Hematopoietic multipotent progenitor cell (in vitro differentiated cells): ENCODE measurements around the gene KASH5. TPM values are rescaled to one million over a fixed set of nuclear protein-coding genes. Genes with fewer than 3 reads are reported as not detected.
"Not testable (repeated sequence)": the region's sequence is repeated elsewhere in the genome, so short reads cannot be mapped to it uniquely, and the experiment has no call there.

Experiments used
- DNase-seq, 3 donors: peaks; one replicate each; pipeline ENCODE4 v3.0.0-alpha.2; 2011 to 2015; ENCODE audit warnings: low read depth in 2 of 3, low spot score in 2 of 3
- total RNA-seq: library from RNA; depleted of rRNA; stranded (reverse); fragments of >200 nt; gene quantifications from one replicate; pipeline ENCODE4 v1.2.3, GENCODE V29; 2012

KASH5 gene
- total RNA-seq, 1 donor: 0.27 TPM

DNA sequence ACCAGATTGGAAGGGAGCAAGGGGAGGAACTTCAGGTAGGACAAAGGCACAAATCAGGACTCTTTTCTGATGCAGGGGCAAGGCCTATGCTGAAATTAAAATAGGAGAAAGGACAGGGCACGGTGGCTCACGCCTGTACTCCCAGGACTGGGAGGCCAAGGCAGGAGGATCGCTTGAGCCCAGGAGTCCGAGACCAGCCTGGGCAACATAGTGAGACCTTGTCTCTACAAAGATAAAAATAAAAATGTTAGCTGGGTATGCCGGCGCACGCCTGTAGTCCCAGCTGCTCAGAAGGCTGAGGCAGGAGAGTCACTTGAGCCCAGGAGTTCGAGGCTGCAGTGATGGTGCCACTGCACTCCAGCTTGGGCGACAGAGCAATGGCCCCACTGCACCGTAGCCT is 47.6 kb downstream of the KASH5 start:
- DNase-seq: no peak

DNA sequence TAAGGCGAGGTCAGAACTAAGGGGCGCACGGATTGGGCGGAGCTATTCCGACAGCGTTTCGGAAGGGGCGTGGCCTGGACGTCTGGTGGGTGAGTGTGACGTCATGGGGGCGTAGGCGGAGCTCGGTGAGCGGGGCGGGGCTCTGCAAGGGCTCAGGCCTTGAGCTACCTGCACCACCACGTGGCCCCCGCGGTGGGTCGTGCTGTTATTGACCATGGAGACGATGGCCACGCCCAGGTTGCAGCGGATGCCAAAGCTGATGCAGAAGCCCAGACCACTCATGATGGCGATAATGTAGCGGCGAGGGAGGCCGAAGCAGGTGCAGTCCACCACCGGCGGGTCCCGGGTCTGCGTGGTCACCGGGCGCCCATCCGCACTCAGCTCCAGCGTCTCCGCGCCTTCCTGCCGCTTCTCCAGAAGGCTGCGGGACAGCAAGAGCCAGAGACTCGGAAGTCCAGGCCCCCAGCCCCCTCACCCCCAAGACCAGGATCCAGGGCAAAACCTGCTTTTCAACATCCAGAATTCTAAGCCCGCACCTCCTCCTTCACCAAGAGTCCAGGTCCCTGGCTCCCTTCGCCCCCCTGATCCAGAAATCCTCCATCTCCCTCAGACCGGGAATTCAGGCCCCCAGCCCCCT is 48.5 kb downstream of the KASH5 start:
- peak in 2 of 3 donors; percentile 71 to 77 for DNase-seq

DNA sequence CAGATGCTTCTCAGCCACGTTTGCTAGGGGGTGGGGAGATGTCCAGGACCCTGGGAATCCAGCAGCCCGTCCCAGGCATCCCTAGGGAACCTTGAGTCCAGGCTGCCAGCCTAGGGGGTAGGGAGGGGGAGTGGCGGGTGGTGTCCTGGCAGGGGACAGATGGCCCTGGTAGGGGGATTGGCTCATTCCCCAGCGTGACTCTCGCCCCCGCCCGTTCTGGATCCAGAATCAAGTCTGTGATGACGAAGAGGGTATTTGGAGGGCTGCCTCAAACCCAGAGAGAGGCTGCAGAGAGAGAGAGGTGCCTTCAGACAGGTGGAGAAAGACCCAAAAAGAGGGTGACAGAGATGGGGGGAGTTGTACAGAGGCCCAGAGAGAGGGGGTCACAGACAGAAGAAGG is 49.2 kb downstream of the KASH5 start:
- DNase-seq: no peak

DNA sequence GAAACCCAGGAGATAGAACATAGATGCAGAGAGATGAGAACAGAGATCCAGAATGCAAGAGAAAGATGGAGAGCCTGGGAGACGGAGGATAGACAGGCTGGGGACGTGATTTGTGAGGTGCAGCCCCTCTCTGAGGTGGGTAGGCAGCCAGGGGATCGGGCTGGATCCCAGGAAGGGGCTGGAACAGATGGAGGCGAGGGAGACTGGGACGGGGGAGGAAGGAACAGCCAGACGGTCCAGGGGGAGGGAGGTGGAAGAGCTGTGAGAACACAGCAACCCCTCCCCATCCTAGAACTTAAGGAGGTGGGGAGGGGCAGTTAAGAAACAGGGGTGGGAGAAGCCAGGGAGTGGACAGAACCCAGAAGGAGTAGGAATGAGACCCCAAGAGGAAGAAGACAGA is 50.2 kb downstream of the KASH5 start:
- DNase-seq: no peak

DNA sequence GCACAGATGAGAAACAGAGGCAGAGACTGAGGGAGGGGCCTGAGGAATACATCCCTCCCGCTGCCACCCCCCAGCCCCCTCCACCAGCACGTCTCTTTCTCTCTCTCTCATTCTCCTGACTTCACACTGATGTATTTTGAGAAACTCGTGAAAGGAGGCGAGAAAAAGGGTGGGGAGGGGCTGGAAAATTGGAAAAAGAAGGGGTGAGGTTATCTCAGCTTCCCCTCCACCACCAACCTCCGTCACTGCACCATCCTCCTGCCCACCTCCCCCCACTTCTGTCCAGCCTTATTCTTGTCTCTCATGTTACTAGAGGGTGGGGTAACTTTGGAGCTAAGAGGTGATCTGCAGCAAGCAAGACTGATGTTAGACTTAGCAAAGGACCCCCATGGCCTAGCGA is 51.8 kb downstream of the KASH5 start:
- DNase-seq: no peak

DNA sequence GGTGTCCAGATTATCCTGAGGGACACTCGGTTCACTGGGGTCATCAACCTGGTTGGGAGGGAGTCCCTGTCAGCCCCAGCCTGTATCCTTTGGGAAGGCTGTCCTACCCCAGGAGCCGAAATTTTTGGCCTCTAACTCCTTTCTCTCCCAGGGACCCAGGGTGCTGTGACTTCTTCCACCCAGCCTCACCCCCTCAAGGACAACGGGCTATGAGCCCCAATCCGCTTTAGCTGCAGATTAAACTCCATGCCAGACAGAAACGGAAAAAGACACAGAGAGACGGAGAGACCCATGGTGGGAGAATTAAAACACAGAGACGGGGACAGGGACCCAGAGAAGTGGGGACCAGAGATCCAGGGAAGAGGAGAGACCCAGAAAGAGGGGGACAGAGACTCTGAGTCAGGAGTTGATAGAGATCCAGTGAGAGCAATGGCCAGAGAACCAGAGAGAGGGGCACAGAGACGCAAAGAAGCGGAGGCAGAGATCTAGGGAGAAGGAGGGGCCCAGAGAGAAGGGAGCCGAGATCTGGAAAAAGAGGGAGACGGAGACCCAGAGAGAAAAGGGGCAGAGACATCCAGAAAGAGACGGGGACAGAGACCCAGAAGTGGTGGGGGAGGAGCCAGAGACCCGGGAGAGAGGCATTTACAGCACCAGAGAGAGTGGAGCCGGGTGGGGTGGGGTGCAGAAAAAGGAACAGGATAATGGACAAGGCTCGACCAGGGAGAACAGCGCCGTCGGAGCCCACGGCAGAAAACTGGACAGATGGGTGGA is 52.6 kb downstream of the KASH5 start:
- DNase-seq: no peak

DNA sequence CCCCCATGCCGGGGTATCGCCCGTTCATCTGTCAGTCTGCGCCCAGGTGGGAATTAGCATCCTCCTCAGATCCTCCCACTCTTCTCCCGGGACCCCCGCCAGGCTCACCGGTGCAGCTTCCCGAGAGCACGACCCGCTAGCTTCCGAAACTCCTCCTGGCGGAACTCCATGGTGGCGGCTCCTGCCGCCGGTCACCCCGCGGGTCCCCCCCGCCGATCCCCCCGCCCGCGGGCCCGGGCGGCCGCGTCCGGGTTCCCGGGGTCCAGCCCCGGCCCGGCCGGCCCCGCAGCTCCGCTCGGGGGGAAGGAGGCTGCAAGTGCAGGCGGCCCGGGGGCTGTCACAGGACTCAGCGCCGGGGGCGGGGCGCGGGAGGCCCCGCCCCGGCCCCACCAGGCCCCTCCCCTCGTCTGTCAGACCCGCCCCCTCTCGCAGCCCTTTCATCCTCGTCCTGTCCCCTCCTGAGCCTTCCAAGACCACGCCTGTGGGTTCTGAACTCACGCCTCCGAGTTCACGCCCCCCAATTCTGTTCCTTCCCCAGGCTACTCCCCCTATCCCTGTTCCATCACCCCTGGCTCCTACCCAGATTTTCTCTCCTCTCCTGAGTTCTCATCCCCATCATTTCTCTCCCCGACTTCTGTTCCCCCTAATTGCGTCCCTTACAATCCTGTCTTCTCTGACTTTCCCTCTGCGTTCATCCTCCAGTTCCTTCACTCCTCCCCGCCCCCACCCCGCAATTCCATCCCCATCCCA is 53.3 kb downstream of the KASH5 start, which contains the start of gene SLC17A7:
SLC17A7 (minus strand) TSS at position 318 of the 750 bp plus-strand sequence; CDS start at position 170, 148 bp downstream.
- DNase-seq: peak in 2 of 3 donors; percentile 47 to 53

DNA sequence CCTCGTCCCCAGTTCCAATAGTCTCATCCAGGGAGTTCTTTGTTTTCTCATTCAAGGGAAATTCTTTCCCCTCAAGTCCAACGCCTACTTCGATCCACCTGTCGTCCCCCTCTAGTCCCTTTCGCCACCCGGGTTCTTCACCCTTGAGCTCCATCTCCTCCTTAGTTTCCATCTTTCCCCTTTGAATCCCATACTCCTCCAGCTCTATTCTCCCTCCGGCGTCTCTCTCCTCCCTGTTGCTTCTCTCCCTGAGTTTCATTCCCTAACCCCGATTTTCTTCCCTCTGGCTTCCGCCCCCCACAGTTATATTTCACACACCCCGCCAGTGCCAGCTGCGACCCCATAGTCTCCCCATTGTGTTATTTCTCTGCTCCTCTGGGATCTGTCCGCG is 53.9 kb downstream of the KASH5 start:
- no peak for DNase-seq

DNA sequence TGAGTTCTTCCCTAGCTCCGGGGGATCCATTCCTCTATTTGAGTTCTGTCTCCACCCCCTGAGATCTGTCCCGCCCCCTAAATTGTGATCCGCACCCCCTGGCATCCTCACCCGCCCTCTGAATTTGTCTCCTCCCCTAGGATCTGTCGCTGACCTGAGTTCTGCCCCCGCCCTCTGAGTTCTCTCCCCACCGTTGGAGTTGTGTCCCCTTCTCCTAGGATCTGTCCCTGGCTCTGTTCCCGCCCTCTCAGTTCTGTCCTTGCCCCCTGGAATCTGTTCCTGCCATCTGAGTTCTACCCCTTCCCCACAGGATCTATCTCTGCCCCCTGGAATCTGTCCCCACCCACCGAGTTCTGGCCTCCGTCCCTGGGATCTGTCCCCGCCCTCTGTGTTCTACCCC is 54.3 kb downstream of the KASH5 start:
- DNase-seq: no peak

DNA sequence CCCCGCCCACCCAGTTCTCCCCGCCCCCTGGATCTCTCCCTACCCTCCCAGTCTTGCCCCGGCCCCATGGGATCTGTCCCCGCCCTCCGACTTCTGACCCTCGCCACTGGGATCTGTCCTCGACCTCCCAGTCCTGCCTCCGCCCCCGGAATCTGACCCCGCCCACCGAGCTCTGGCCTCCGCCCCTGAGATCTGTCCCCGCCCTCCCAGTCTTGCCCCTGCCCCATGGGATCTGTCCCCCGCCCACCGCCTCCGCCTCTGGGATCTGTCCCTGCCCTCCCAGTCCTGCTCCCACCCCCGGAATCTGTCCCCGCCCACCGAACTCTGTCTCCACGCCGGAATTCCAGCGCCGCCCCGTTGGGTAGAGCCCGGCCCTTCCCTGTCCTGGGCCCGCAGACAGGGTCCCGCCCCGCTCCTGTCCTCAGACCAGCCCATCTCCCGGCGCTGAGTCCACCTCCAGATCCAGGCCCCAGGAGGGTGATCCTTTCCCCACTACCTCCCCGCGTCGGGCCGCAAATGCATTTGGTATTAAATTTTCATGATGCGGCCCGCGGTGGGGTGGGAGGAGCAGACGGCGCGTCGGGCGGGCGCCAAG is 54.8 kb downstream of the KASH5 start:
- no peak for DNase-seq

DNA sequence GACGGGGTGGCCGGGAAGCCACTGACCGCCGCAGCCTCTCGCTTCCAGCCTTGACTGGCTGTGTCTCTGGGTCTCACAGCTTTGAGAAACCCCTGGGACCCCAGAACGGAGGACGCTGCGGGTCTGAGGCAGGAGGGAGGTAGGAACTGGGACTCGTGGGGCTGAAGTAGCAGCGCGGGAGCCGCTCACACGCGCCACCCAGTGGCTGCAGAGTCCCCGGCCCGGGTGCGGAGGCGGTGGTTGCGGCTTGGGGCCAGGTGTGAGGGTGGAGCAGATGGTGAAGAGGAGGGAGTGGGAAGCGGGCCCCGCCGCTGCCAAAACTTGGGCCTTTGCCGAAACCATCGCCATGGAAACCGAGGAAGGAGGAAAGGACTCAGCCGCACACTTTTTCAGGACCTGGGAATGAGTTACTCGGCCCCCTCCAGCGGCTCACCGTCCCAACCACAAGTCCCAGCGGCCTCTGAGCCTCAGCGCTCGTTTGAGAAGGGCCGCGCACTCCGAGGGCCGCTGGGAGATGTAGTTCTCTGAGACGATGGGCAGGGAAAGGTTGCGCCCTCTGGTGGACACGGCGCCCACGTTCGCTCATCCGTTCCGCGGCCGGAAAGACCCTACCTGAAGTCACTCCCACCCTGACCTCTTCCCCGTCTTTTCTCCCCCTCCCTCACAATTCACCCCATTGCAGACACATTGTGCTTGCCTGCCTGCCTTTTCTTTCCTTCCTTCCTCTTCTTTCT is 55.5 kb downstream of the KASH5 start:
- peak; percentile 91 to 96 (median 95) for DNase-seq

DNA sequence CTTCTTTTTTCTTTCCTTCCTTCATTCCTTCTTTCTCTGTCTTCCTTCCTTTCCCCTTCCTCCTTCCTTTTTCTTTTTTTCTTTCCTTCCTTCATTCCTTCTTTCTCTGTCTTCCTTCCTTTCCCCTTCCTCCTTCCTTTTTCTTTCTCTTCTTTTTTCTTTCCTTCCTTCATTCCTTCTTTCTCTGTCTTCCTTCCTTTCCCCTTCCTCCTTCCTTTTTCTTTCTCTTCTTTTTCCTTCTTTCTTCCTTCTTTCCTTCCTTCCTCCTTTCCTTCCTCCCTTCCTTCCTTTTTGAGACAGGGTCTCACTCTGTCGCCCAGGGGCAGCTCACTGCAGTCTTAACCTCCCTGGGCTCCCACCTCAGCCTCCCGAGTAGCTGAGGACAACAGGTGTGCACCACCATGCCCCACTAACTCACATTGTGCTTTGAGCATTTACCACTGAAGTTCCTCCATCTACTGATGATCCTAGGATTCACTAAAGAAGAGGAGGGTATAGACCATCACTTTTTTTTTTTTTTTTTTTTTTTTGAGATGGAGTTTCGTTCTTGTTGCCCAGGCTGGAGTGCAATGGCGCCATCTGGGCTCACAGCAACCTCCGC is 56.2 kb downstream of the KASH5 start:
- not testable (repeated sequence) for DNase-seq

DNA sequence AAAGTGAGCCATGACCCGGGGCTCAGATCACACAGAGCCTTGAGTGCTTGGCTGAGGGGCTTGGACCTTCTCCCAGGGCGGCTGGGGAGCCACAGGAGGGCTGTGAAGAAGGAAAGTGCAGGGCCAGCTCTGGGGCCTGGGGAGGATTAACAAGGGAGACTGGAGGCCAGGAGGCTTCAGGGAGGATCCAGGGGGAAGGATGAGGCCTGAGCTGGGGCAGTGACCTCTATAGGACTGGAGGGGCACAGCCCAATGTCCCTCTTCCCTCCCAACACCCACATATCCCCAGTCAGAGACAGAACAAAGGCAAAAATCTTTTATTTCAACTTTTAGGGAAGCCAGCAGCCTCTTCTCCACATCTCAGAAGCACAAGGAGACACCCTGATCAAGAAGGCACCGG is 57.9 kb downstream of the KASH5 start:
- no peak for DNase-seq

DNA sequence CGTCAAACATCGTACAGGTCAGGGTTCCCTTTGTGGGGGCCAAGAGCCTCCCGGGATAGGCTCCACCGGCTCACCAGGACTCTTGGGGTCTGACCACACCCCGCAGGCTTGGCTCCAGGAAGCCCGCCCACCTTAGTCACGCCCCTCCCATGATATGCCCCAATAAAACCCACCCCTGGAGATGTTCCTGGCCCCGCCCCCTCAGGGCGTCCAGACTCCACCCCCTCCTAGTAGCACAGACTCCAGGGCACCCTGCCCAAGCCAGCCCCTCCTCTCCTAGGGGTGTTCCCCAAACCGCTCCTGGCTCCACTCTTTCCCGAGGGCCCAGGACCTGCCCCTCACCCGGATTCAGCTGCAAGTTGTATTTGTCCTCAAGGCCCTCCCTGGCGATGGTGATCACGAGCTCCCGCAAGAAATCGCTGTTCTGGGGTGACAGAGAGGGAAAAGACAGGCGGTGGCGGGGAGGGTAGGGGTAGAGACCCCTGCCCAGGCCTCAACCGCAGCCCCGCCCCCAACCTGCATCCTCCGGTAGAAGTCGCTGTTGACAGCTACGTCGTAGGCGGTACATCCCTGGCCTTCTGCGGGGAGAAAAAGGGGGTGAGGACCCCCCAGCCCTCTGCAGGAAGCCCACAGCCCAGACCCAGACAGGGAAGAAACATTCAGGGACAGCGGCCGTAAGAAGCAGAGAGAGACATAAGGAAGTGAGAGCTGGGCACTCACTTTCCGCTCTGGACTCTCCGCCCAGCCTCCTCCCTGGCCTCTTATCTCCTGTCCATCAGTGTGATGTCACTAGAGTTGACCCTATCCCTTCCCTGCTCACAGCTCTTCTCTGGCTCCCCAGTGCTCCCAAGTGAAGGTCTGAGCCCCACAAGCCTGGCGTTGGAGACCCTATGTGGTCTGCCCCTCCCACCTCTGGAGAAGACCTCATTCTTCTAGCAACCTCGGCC is 59.7 kb downstream of the KASH5 start:
- DNase-seq: no peak

DNA sequence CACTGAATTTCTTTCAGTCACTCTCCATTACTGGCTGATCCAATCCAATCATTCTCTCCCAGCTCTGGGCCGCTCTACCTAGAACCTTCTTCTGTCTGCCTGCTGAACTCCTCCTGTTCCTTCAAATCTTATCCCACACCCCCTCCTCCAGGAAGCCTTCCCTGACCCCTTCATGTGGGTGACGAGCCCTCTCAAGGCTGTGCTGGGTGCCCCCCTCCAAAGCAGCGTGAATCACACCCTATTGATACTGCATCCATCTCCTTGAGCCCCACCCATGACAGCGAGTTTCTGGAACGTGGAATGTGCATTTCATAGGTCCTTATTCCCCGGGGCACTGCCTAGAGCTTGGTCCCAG is 60.4 kb downstream of the KASH5 start:
- no peak for DNase-seq

DNA sequence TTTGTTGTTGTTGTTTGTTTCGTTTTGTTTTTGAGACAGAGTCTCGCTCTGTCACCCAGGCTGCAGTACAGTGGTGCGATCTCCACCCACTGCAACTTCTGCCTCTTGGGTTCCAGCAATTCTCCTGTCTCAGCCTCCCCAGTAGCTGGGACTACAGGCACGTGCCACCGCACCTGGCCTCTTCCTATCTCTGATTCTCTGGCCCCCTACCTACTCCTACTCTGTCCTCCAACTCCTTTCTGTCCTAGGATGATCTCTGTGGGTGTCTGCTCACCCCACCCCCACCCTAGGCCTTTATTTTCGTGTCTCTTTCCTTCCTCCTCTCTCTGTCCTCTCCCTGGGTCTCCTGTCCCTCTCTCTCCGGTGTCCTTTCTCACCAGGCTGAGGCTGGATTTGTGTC is 62.4 kb downstream of the KASH5 start:
- no peak for DNase-seq

DNA sequence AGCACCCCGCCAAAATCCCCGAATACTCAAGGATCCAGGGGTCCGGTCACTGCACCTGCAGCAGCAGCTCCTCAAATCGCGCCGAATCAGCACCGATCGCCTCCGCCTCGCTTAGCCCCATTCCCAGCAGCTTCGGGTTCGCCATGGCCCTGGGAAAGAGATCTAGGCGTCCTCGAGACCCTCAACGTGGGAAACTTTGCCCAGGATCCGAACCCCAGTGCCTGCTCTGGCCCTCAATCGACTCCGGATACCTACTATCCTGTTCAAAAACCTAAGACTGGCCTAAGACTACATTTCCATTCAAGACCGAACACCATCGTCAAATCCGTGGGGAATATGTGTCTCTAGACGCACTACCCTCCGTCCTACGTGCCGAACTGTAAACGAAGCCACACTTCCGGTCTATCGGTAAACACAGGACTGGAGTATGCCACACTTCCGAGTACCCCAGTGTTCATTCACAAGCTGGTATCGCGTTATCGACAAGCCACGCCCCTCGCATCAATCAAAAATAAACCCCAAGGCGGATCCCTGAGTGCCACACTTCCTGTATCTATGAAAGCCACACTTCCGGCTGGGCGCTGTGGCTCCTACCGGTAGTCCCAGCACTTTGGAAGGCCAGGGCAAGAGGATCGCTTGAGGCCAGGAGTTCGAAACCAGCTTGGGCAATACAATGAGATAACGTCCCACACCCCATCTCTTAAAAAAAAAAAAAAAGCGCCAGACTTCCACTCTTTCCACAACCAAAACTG is 63.6 kb downstream of the KASH5 start, which contains the start of gene PIH1D1:
PIH1D1 (minus strand) TSS at position 385 of the 752 bp plus-strand sequence; CDS start at position 145, 240 bp downstream.
- DNase-seq: peak; percentile 77 to 99 (median 98)
